IMR-90 (cell line): Measurements from ENCODE around the gene SYTL4. TPM values are rescaled to one million over a fixed set of nuclear protein-coding genes. Genes with fewer than 3 reads are reported as not detected.

Experiments used
- ATAC-seq: fragments of 200-7000 bp; cut with Tn5 transposase; 2 replicates; pipeline ENCODE4 v1.9.1; 2020; ENCODE audit warnings: low read depth, mild to moderate bottlenecking, moderate library complexity
- BruUV-seq: library from RNA; stranded (reverse); fragments of 400-500 nt; replicated peaks from 2 replicates; lab custom pipeline; 2021; lab: Mats Ljungman, UMichigan
- CTCF ChIA-PET: fragments of 300-600 bp; formaldehyde crosslinking; extraction: SDS; loops from one replicate; lab custom pipeline; 2021; ENCODE audit warnings: antibody characterized with exemption; lab: Yijun Ruan, JAX
- POLR2A ChIA-PET: fragments of 300-600 bp; sonication (Branson Sonifier 250); formaldehyde crosslinking; loops from one replicate; lab custom pipeline; 2022; ENCODE audit warnings: antibody characterized with exemption; ENCODE audit not compliant: unreplicated experiment; lab: Charles Lee
- DNase-seq: peaks from one replicate; pipeline ENCODE4 v3.0.0; 2013
- H2AFZ ChIP-seq: replicated peaks from 2 replicates; pipeline ENCODE3; 2013; ENCODE audit warnings: low read length, mild to moderate bottlenecking; ENCODE audit not compliant: poor library complexity
- H2AK5ac ChIP-seq: 2 replicates; pipeline ENCODE4 v1.6.1; 2013; ENCODE audit warnings: low read depth, low read length, inconsistent platforms
- H2AK9ac ChIP-seq: replicated peaks from 2 replicates; pipeline ENCODE3; 2013; ENCODE audit warnings: mild to moderate bottlenecking, low read depth, low read length, moderate library complexity; ENCODE audit not compliant: poor library complexity
- H2BK120ac ChIP-seq: 2 replicates; pipeline ENCODE4 v1.6.1; 2013; ENCODE audit warnings: low read depth, low read length, inconsistent platforms
- H2BK15ac ChIP-seq: 3 replicates; pipeline ENCODE4 v1.6.1; 2013; ENCODE audit warnings: low read depth, low read length, inconsistent platforms
- H2BK20ac ChIP-seq: 2 replicates; pipeline ENCODE4 v1.6.1; 2013; ENCODE audit warnings: low read depth, mild to moderate bottlenecking, inconsistent platforms, low read length, moderate library complexity
- H2BK5ac ChIP-seq: 2 replicates; pipeline ENCODE4 v1.6.1; 2013; ENCODE audit warnings: mild to moderate bottlenecking, low read depth, low read length, inconsistent platforms; ENCODE audit not compliant: poor library complexity, severe bottlenecking
- H3K14ac ChIP-seq: replicated peaks from 2 replicates; pipeline ENCODE4 v1.6.1; 2013; ENCODE audit warnings: low read depth, low read length, inconsistent platforms
- H3K18ac ChIP-seq: 2 replicates; pipeline ENCODE4 v1.6.1; 2013; ENCODE audit warnings: low read depth, low read length, control low read depth
- H3K23ac ChIP-seq: 2 replicates; pipeline ENCODE4 v1.6.1; 2013; ENCODE audit warnings: low read depth, low read length, inconsistent platforms
- H3K27ac ChIP-seq: 2 replicates; pipeline ENCODE4 v1.5.1; 2013; ENCODE audit warnings: mild to moderate bottlenecking, control low read depth, low read length; ENCODE audit not compliant: insufficient read depth
- H3K27me3 ChIP-seq: 2 replicates; pipeline ENCODE4 v1.6.1; 2013; ENCODE audit warnings: low read length; ENCODE audit not compliant: control insufficient read depth, insufficient read depth
- H3K36me3 ChIP-seq: 2 replicates; pipeline ENCODE4 v1.6.1; 2013; ENCODE audit warnings: low read length, mixed read lengths; ENCODE audit not compliant: control insufficient read depth, insufficient read depth
- H3K4ac ChIP-seq: 2 replicates; pipeline ENCODE4 v1.6.1; 2013; ENCODE audit warnings: low read depth, low read length, inconsistent platforms
- H3K4me1 ChIP-seq: 2 replicates; pipeline ENCODE4 v1.6.1; 2013; ENCODE audit warnings: low read length, mixed read lengths; ENCODE audit not compliant: control insufficient read depth, insufficient read depth
- H3K4me2 ChIP-seq: 2 replicates; pipeline ENCODE4 v1.6.1; 2013; ENCODE audit warnings: low read depth, mild to moderate bottlenecking, control low read depth, low read length, moderate library complexity
- H3K4me3 ChIP-seq: 2 replicates; pipeline ENCODE4 v1.5.1; 2013; ENCODE audit warnings: low read depth, mild to moderate bottlenecking, control low read depth, low read length, moderate library complexity; ENCODE audit not compliant: insufficient read depth
- H3K56ac ChIP-seq: 2 replicates; pipeline ENCODE4 v1.6.1; 2013; ENCODE audit warnings: low read length, inconsistent platforms; ENCODE audit not compliant: insufficient read depth; ENCODE audit errors: extremely low read depth
- H3K79me1 ChIP-seq, 2 experiments: 2 replicates each; pipeline ENCODE4 v1.6.1; 2013; ENCODE audit warnings: low read length in 2 of 2, inconsistent platforms in 1 of 2, low read depth in 1 of 2
- H3K9ac ChIP-seq: 2 replicates; pipeline ENCODE4 v1.6.1; 2013; ENCODE audit warnings: low read depth, low read length, control low read depth
- H3K9me1 ChIP-seq: 2 replicates; pipeline ENCODE4 v1.6.1; 2013; ENCODE audit warnings: low read length, inconsistent platforms; ENCODE audit not compliant: insufficient read depth
- H3K9me3 ChIP-seq: 2 replicates; pipeline ENCODE4 v1.6.1; 2013; ENCODE audit warnings: low read length; ENCODE audit not compliant: control insufficient read depth, insufficient read depth
- H4K20me1 ChIP-seq: 2 replicates; pipeline ENCODE4 v1.6.1; 2013; ENCODE audit warnings: low read length, inconsistent platforms; ENCODE audit not compliant: insufficient read depth
- H4K5ac ChIP-seq: 2 replicates; pipeline ENCODE4 v1.6.1; 2013; ENCODE audit warnings: mild to moderate bottlenecking, low read depth, low read length, control low read depth
- H4K8ac ChIP-seq, 2 experiments: 2 replicates each; pipeline ENCODE4 v1.6.1; 2013; ENCODE audit warnings: low read depth in 2 of 2, low read length in 2 of 2, control low read depth in 1 of 2, inconsistent platforms in 1 of 2
- H4K91ac ChIP-seq: 2 replicates; pipeline ENCODE4 v1.6.1; 2013; ENCODE audit warnings: low read depth, low read length, inconsistent platforms; ENCODE audit not compliant: insufficient read depth
- MXI1 ChIP-seq: IDR thresholded peaks from 2 replicates; pipeline ENCODE4 v1.6.1; 2012; ENCODE audit warnings: low read depth, mild to moderate bottlenecking, low read length, moderate library complexity, borderline replicate concordance
- SMC3 ChIP-seq: fragments of 150-350 bp; IDR thresholded peaks from 2 replicates; pipeline ENCODE4 v1.6.1; 2016; ENCODE audit warnings: low read depth, mild to moderate bottlenecking, antibody characterized with exemption, low read length, moderate library complexity
- WGBS, 2 experiments: methylation state at CpG; one replicate each; pipeline versions ENCODE4 v1.1.5 to v1.1.7; 2013; ENCODE audit warnings: missing lambda C conversion rate in 2 of 2; ENCODE audit not compliant: insufficient read length in 1 of 2; ENCODE audit errors: extremely low coverage in 2 of 2; 5-methylcytosine and 5-hydroxymethylcytosine counted together
- dilution Hi-C: fragments of 300-500 bp; cut with HindIII; formaldehyde crosslinking; loops from one replicate; pipeline ENCODE4 v1.14.3; 2018; ENCODE audit warnings: low sequenced_read_pairs; ENCODE audit not compliant: unreplicated experiment
- in situ Hi-C: fragments of 300-500 bp; cut with MboI; formaldehyde crosslinking; loops from 3 replicates; pipeline ENCODE4 v1.14.3; 2019; ENCODE audit warnings: low sequenced_read_pairs, inconsistent platforms, mixed read lengths
- intact Hi-C: fragments of 100-400 bp; cut with micrococcal nuclease; formaldehyde crosslinking; loops from 2 replicates; pipeline ENCODE4 v1.10.0; 2022
- polyA plus RNA-seq, 3 experiments: library from polyadenylated mRNA; depleted of rRNA; stranded (reverse); fragments of >200 nt; gene quantifications; 2 replicates each; pipeline ENCODE4 v1.2.3, GENCODE V29; 2012; ENCODE audit warnings: low replicate concordance in 1 of 3
- total RNA-seq: library from RNA; depleted of rRNA; stranded (reverse); fragments of >200 nt; gene quantifications from 2 replicates; pipeline ENCODE4 v1.2.3, GENCODE V29; 2012

SYTL4 gene
- total and polyA plus RNA-seq, 2 of the 4 experiments (the other 2 are of a cell fraction): 2.3 to 2.4 TPM

DNA sequence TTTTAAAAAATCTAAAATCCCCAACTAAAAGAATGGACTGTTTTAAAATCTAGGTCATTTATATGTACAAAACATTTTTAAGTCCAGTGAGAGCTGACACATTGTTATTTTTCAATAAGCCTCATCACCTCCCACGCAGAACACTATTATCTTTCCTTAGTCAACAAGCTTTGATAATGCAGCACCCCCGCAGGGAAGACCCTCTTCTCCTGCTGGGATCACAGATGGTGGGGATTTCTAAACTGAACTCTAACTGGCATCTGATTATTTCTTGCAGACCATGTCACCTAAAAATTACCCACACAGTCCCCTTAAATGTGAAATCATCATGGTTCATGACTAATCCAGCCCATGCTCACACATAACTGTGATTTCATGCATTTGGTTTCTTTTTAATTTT, 11.6 kb downstream of the SYTL4 start:
- WGBS, 2 experiments: no CpG with 5 or more reads among the region's 2 CpGs

More for the DNA sequence above, 11.6 kb downstream of the SYTL4 start:
- in situ Hi-C loops: no loop called here
- POLR2A ChIA-PET: no interaction called here
- dilution Hi-C loops: no loop called here
- H2BK120ac ChIP-seq: no peak overlapping the region
- no peak overlapping the region for H2BK5ac ChIP-seq
- H3K36me3 ChIP-seq: no peaks in the 10 kb centered on the region
- H3K4ac ChIP-seq: no peak overlapping the region
- H3K79me1 ChIP-seq: no peaks in the 10 kb centered on the region
- no peak overlapping the region for H4K8ac ChIP-seq
- H3K4me2 ChIP-seq: no peak overlapping the region
- H2AFZ ChIP-seq: no peak overlapping the region
- no peak overlapping the region for H2BK15ac ChIP-seq
- no TSS peak for BruUV-seq
- TF ChIP-seq SMC3 (no peak), MXI1 (no peak)
- H2AK5ac ChIP-seq: no peak overlapping the region
- no peak overlapping the region for H3K56ac ChIP-seq
- no peak overlapping the region for H3K14ac ChIP-seq
- no peak overlapping the region for H2BK20ac ChIP-seq
- intact Hi-C loops: no loop called here
- no peak overlapping the region for H3K18ac ChIP-seq
- no peaks in the 10 kb centered on the region for H3K4me1 ChIP-seq
- no peaks in the 10 kb centered on the region for H3K9me1 ChIP-seq
- H3K9ac ChIP-seq: no peak overlapping the region
- CTCF ChIA-PET: no interaction called here
- H3K4me3 ChIP-seq: no peak overlapping the region
- DNase-seq (peak; percentile 2), ATAC-seq (no peak)
- H3K9me3 ChIP-seq: no peaks in the 10 kb centered on the region
- no peak overlapping the region for H3K23ac ChIP-seq
- H2AK9ac ChIP-seq: no peak overlapping the region
- no peaks in the 10 kb centered on the region for H4K20me1 ChIP-seq
- peaks cover 2% of the 10 kb centered on the region for H3K27me3 ChIP-seq
- no peak overlapping the region for H3K27ac ChIP-seq
- H4K5ac ChIP-seq: no peak overlapping the region
- H4K91ac ChIP-seq: no peak overlapping the region
